GM19328 (cell line): ENCODE measurements around the gene UNC13B.

Experiments used
- ATAC-seq: cut with Tn5 transposase; IDR thresholded peaks from one replicate; pipeline ENCODE4 v1.9.1; 2021; ENCODE audit warnings: mild to moderate bottlenecking, moderate library complexity; ENCODE audit not compliant: unreplicated experiment

Gene UNC13B

DNA sequence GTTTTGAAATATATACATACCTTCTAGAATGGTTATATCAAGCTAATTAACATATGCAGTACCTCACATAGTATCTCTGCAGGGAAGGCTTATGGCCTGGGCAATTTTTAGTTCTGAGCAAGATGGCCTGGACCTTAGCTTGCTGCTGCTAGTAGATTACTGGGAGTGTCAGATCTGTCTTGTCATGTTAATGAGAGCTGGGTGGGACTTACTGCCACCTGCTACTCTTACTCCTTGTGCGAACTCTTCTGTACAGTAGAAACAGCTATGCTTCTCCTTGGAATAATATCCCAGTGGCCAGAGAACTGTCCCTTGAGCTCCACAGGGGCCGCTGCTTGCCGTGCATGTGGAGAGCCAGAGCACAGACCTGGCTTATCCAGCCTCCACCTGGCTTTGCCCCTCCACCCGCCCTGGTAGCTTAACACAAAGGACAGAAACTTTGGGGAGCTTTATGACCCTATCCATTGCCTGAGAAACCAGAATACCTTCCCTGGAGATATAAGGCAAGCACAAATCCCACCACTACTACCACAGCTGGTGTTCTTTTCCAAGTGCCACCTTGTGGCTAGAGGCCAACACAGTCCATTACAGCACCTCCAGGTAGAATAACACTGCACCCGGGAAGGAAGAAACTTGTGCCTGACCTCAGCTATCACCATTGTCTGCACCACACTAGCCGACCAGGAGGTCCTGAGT is 253.7 kb downstream of the UNC13B start:
- no peak for ATAC-seq

DNA sequence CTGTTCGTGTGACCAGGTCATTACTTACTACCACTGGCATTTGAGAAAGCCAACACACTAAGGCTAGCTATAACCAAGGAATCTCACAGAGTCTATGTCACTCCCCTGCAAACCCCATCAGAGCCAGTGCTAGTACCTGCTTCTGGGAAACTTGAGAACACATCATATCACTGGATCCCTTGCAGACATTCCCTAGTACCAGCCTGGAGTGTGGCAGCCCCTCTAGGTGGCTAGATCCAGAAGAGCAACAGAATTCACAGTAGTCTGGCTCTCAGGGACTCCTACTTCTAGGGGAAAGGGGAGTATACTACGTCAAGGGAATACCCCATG is 254.3 kb downstream of the UNC13B start:
- ATAC-seq = no peak

DNA sequence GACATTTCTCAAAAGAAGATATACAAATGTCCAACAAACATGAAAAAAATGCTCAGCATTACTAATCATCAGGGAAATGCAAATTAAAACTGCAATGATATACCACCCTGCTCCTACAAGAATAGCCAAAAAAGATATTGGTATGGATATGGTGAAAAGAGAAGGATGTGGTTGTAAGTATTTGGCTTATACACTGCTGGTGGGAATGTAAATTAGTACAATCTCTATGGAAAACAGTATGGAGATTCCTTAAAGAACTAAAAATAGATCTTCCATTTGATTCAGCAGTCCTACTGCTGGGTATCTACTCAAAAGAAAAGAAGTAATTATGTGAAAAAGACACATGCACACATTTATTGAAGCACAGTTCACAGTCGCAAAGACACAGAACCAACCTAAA is 260.5 kb downstream of the UNC13B start:
- no peak for ATAC-seq

DNA sequence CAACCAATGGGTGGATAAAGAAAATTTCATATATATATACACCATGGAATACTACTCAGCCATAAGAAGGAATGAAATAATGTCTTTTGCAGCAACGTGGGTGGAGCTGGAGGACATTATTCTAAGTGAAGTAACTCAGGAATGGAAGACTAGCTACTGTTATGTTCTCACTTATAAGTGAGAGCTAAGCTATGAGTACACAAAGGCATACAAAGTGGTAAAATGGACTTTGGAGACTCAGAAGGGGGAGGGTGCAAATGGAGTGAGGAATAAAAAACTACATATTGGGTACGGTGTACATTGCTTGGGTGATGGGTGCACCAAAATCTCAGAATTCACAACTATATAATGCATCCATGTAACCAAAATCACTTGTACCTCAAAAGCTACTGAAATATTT is 260.9 kb downstream of the UNC13B start:
- no peak for ATAC-seq

DNA sequence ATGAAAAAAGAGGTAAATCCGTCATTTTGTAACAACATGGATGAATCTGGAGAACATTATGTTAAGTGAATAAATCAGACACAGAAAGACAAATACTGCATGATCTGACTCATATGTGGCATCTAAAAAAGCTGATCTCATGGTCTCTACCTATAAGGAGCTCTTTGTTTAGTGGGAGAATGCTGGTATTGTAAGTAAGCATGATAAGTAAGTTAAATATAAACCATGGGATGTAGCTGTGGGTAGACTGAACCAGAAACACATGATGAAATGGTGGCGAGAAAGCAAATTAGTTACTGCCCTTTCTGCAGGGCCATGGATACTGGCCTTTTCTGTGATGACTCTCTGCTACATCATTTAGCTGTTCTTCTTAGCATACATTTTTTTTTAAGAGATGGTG is 261.7 kb downstream of the UNC13B start:
- ATAC-seq = no peak

DNA sequence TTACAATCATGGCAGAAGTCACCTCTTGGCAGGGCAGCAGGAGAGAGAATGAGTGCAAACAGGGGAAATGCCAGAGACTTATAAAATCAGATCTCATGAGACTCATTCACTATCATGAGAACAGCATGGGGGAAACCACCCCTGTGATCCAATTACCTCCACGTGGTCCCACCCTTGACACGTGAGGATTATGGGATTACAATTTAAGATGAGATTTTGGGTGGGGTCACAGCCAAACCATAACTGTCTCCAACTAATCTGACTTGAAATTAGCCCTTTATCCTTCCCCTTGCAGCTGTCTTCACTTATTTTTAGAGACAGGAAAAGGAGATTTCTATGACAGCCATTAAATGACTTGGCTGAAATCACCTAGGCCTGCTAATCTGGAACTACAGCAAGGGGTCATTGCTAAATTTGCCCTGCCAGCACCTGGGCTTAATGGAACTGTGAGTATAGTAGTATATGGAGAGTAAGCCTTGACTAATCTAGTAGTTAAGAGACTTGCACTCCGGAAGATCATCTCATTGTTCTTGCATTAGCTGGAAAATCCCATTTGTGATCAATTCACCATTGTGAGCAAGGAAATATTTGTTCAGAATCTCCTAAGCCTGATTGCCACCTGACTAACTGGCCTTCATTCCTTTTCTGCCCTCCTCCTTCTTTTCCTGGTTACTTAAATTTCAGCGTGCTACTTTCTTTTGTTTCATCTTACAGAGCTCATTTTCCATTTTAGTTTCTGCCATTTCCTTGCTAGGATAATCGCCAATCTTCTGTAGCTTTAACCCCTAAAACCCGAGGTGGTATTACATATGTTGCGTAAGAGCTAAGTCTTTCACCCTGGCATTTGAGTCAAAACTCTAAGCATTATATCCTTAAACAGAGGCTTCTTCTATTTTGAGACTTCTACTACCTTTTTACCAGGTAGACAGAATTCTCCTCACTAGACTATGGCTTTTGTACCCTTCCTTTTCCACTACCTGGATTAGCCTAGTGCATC is 262.8 kb downstream of the UNC13B start:
- ATAC-seq = no peak

DNA sequence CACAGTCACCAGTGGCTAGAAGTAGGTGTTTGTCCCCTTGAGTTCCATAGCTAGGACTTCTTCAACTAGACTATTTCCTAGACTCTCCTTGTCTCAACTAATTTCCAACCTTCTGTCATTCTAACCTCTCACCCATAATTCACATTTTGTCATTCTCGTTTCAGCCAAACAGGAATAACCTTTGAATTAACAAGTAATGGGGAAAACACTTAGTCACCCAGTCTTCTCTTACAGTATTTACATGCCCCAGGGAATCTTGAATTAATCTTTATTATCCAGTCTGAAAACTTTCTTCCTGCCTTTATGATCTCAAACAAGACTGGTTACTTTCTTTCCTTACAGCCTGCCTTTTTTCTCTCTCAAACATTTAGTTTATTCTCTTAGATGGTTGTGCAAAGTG is 264.8 kb downstream of the UNC13B start:
- ATAC-seq = no peak

DNA sequence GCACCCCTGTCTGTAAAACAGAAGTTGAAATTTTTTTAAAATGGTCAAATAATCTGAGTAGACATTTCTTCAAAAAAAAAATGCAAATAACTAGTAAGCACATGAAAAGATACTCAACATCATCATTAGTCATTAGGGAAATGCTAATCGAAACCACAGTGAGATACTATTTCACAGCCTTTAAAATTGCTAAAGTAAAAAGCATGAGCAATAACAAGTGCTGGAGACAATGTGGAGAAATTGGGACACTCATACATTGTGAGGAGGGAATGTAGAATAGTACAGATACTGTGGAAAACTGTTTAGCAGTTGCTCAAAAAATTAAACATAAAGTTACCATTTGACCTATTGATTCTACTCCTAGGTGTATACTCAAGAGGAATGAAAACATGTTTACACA is 269.7 kb downstream of the UNC13B start:
- ATAC-seq = no peak

DNA sequence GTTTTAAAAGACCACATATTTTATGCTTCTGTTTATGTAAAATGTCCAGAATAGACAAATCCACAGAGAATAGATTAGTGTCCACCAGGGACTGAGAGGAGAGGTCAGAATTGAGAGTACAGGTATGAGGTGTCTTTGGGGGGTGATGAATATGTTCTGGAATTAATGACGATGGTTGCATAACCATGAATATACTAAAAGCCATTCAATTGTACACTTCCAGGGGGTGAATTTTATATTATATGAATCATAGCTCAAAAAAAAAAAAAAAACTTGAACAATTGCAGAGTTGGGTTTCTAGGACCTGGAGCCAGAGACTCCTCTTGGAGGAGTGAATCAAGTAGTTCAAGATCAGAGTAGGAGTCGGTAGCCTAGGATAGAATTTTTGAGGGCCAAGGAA is 270.3 kb downstream of the UNC13B start:
- no peak for ATAC-seq

DNA sequence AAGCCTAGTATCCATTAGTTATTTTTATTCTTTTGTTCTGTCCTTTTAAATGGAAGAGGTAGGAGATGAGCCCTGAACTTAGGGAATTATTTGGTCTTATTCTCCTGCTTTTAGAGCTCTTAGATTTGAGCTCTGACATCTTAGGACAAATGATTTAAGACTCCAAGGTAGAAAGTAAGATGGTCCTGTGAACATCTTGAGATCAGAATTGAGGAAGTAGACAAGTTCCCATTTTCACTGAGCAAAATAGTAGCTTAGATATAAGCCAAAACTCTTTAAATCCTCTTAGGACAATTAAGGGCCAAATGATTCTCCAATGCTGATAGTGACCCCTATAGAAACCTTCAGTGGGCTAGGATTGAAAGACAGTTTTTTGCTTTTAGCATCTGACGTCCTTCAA is 275.1 kb downstream of the UNC13B start:
- no peak for ATAC-seq

DNA sequence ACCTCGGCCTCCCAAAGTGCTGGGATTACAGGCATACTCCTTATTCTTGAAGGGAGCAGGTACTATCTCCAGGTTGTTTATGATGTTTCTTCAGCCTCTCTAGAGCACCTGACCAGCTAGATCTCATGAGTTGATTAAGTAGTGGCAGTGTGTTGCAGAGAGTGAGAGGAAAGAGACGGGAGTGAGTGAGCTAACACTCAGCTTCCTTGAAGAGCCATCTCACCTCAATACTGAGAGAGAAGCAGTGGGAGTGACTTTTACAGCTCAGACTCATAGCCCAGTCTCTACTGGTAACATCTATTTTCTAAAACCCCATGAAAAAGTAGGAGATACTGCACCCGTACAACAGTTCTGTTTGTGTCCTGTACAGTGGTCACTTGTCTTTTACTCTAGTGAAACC is 284.2 kb downstream of the UNC13B start:
- no peak for ATAC-seq

DNA sequence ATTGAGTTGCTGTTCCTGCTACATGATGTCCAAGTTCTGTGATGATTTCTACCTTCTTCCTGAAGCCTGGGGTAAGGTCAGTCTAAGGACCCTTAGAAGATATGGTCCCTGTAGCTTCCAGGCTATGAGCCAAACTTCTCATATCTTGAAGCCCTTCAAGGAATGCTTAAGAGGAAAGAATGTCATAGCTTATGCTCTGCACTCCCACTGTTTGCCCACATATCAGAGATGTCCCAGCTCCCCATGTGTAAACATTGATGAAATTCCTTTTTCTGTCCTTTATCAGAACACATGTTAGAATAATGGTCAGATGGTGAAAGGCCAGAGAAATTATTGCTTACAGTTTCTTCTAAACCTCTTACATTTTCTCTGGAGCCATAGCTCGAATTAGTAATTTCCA is 286.7 kb downstream of the UNC13B start:
- no peak for ATAC-seq

DNA sequence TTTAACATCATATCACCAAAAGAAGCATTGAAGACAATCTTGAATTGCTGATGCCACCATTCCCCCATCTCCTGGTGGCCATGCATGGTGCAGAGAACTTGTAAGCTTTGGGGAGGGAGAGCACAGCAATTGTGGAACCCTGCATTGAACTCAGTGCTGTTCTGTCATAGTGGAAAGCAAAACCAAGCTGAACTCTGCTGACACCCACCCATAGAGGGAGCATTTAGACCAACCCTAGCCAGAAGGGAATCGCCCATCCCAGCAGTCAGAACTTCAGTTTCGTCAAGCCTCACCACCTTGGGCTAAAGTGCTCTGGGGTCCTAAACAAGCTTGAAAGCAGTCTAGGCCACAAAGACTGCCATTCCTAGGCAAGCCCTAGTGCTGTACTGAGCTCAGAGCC is 290.7 kb downstream of the UNC13B start:
- ATAC-seq = no peak

DNA sequence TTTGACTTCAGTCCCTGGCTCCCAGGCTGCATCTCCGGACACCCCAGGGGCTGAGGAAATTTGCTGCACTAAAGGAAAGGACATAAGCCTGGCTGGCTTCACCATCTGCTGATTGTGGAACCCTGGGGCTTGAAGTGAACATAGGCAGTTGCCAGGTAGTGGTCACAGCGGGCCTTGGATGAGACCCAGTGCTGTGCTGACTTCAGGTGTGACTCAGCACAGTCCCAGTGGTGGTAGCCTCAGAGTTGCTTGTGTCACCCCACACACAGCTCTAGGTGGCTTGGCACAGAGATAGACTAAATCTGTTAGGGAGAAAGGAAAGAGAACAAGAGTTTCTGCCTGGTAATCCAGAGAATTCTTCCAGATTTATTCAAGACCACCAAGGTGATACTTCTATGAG is 292.0 kb downstream of the UNC13B start:
- ATAC-seq = no peak
